RWPE2 (cell line): ENCODE data around the gene CD163L1.

ENCODE experiments used
- ATAC-seq: fragments of 200-7000 bp; cut with Tn5 transposase; 3 replicates; pipeline ENCODE4 v1.9.1; 2021; ENCODE audit warnings: low read depth
- DNase-seq: peaks from one replicate; pipeline ENCODE4 v3.0.0-alpha.2; 2020; ENCODE audit warnings: low spot score
- H3K27ac ChIP-seq: fragments of 450-650 bp; 2 replicates; pipeline ENCODE4 v1.5.1; 2017; ENCODE audit warnings: mild to moderate bottlenecking; ENCODE audit not compliant: poor library complexity, severe bottlenecking
- H3K27me3 ChIP-seq: fragments of 250-450 bp; sonication (Bioruptor Pico); 2 replicates; pipeline ENCODE4 v1.5.1; 2021; ENCODE audit warnings: mild to moderate bottlenecking, moderate library complexity; ENCODE audit not compliant: insufficient read depth, poor library complexity, severe bottlenecking
- H3K36me3 ChIP-seq: fragments of 250-450 bp; sonication (Bioruptor Pico); 2 replicates; pipeline ENCODE4 v1.5.1; 2020; ENCODE audit warnings: low read depth, mild to moderate bottlenecking, moderate library complexity
- H3K4me1 ChIP-seq: fragments of 250-450 bp; sonication (Bioruptor Pico); 2 replicates; pipeline ENCODE4 v1.5.1; 2021; ENCODE audit warnings: mild to moderate bottlenecking, moderate library complexity; ENCODE audit not compliant: insufficient read depth, poor library complexity, severe bottlenecking
- H3K4me3 ChIP-seq: fragments of 250-450 bp; sonication (Bioruptor Pico); 2 replicates; pipeline ENCODE4 v1.5.1; 2021; ENCODE audit warnings: mild to moderate bottlenecking, moderate library complexity; ENCODE audit not compliant: severe bottlenecking
- H3K9me3 ChIP-seq: fragments of 250-450 bp; sonication (Bioruptor Pico); 2 replicates; pipeline ENCODE4 v1.5.1; 2021; ENCODE audit warnings: mild to moderate bottlenecking, moderate library complexity; ENCODE audit not compliant: severe bottlenecking
- TF ChIP-seq, protein P1 (sequence below): fragments of 450-650 bp; IDR thresholded peaks from one replicate; pipeline ENCODE4 v1.5.1; 2017; ENCODE audit warnings: mild to moderate bottlenecking, moderate library complexity; ENCODE audit not compliant: poor library complexity, severe bottlenecking

CD163L1 gene

DNA sequence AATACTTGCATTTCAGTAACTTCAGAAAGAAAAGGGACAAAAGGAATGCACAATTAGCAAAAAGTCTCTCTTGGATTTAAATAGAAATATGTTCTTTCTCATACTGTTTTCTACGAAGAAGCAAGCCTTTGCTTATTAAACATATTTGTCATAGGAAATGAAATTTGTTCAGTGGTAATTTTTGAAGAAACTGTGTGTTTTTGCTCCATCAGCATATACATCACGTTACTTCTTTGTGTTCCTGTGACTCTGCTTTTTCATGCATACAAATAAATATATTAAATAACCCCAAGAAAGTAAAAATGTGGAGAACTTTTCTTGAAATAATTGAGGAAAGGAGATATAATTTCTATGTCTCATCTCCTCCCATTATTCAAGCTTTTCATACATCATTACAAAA lies 39.7 kb downstream of the CD163L1 start:
- Histone ChIP-seq H3K27ac (no peak overlapping the region), H3K36me3 (no peaks in the 10 kb centered on the region), H3K4me1 (no peaks in the 10 kb centered on the region), H3K4me3 (no peak overlapping the region), H3K9me3 (no peaks in the 10 kb centered on the region), H3K27me3 (no peaks in the 10 kb centered on the region)
- TF ChIP-seq, protein P1, sequence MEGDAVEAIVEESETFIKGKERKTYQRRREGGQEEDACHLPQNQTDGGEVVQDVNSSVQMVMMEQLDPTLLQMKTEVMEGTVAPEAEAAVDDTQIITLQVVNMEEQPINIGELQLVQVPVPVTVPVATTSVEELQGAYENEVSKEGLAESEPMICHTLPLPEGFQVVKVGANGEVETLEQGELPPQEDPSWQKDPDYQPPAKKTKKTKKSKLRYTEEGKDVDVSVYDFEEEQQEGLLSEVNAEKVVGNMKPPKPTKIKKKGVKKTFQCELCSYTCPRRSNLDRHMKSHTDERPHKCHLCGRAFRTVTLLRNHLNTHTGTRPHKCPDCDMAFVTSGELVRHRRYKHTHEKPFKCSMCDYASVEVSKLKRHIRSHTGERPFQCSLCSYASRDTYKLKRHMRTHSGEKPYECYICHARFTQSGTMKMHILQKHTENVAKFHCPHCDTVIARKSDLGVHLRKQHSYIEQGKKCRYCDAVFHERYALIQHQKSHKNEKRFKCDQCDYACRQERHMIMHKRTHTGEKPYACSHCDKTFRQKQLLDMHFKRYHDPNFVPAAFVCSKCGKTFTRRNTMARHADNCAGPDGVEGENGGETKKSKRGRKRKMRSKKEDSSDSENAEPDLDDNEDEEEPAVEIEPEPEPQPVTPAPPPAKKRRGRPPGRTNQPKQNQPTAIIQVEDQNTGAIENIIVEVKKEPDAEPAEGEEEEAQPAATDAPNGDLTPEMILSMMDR: no peak
- DNase-seq (no peak), ATAC-seq (no peak)

DNA sequence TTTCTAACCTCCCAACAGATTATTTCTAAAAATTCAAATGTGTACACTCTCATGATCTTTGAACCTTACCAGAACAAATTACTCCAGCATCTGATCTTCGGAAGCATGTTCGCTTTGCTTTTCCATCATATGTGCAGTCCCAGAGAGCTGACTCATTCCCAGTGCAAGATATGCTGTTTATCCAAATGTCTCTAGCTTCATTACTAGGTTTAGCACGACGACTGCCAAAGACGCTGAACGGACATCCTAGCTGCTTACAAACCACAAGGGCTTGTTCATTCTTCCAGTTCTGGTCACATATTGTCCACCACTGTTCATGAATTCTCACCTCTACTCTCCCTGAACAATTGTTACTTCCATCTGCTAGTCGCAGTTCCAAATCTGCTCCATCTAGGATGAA lies 40.5 kb downstream of the CD163L1 start:
- no peaks in the 10 kb centered on the region for H3K36me3 ChIP-seq
- no peaks in the 10 kb centered on the region for H3K4me1 ChIP-seq
- ATAC-seq (no peak), DNase-seq (no peak)
- no peaks in the 10 kb centered on the region for H3K9me3 ChIP-seq
- H3K27ac ChIP-seq: no peak overlapping the region
- no peak overlapping the region for H3K4me3 ChIP-seq
- TF ChIP-seq, protein P1: no peak
- no peaks in the 10 kb centered on the region for H3K27me3 ChIP-seq

DNA sequence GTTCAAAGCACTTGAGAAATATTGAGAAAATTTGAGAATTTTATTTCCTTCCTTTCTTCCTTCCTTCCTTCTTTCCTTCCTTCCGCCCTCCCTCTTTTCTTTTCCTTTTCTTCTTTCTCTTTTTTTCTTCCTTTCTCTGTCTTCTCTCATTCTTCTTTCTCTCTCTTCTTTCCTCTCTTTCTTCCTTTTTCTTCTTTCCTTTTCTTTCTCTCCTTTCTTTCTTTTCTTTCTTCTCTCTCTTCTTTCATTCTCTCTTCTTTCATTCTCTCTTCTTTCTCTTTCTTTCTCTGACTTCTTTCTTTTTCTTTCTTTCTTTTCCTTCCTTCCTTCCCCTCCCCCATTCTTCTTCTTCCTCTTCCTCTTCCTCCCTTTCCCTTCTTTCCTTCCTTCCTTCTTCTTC lies 44.9 kb downstream of the CD163L1 start:
- ATAC-seq (no peak), DNase-seq (no peak)
- Histone ChIP-seq H3K27ac (no peak overlapping the region), H3K9me3 (no peaks in the 10 kb centered on the region), H3K36me3 (no peaks in the 10 kb centered on the region), H3K4me3 (no peak overlapping the region), H3K27me3 (no peaks in the 10 kb centered on the region), H3K4me1 (no peaks in the 10 kb centered on the region)
- TF ChIP-seq, protein P1: no peak

DNA sequence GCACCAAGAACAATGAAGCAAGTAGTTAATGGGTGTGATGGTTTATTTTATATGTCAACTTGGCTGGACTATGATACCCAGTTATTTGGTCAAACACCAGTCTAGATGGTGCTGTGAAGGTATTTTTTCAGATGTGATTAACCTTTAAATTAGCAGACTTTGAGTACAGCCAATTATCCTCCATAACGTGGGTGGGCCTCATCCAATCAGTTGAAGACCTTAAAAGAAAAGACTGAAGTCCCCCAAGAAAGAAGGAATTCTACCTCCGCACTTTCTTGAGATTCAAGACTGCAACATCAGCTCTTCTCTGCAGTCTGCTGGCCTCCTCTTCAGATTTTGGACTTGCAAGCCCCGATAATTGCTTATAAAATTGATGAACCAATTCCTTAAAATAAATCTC lies 47.5 kb downstream of the CD163L1 start:
- Histone ChIP-seq H3K27ac (no peak overlapping the region), H3K27me3 (no peaks in the 10 kb centered on the region), H3K4me3 (no peak overlapping the region), H3K36me3 (no peaks in the 10 kb centered on the region), H3K4me1 (no peaks in the 10 kb centered on the region), H3K9me3 (no peaks in the 10 kb centered on the region)
- DNase-seq: no peak
- TF ChIP-seq, protein P1: no peak
- no peak for ATAC-seq

DNA sequence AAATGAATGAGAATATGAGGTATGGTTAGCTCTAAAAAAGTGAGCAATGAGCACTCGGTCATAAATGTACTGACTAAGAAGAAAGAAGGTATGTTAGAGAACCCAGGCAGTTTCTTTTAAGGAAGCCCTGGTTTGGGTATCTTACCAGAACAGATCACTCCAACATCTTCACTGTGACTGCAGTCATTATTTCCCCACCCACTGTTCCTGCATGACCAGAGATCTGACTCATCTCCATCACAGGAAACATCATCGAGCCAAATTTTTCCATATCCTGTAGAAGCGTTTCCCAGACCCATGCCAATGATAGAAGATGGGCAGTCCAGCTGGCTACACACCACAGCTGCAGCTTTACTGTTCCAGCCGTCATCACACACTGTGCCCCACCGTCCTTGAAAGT lies 48.0 kb downstream of the CD163L1 start:
- Histone ChIP-seq H3K27ac (no peak overlapping the region), H3K4me1 (no peaks in the 10 kb centered on the region), H3K4me3 (no peak overlapping the region), H3K36me3 (no peaks in the 10 kb centered on the region), H3K9me3 (no peaks in the 10 kb centered on the region), H3K27me3 (no peaks in the 10 kb centered on the region)
- DNase-seq (no peak), ATAC-seq (no peak)
- TF ChIP-seq, protein P1: no peak
